OCI-LY1 (cell line): ENCODE measurements around the gene ROBO1.

ENCODE experiments used
- EZH2 ChIP-seq: fragments of 200-600 bp; sonication (generic), shearing (Covaris generic); IDR thresholded peaks from 2 replicates; pipeline ENCODE4 v1.8.0; 2017; ENCODE audit warnings: borderline replicate concordance, mixed run types, mild to moderate bottlenecking, antibody characterized with exemption, low read length, moderate library complexity, mixed read lengths
- TF ChIP-seq, protein P1 (sequence below): fragments of 200-600 bp; sonication (generic), shearing (Covaris generic); IDR thresholded peaks from 2 replicates; pipeline ENCODE4 v1.5.1; 2017; ENCODE audit warnings: mild to moderate bottlenecking, antibody characterized with exemption, low read length, moderate library complexity, mixed read lengths

DNA sequence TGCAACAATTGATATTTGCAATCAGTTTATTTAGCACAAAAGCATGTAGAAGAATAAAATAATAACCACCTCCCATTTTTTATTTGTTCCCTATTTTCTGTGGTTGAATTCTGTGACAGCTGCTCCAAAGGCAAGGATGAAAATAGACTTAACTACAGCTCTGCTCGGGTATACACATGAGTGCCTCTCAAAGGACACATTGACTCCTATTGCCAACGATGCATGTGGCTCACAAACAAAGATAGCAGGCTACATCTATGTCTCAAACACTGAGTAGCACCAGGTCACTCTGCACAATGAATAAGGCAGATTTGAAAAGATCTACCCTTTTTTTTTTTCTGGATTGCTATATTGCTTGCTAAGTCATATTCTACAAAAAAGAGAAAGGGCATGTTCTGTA is 612.9 kb downstream of the ROBO1 start:
- TF ChIP-seq, protein P1, sequence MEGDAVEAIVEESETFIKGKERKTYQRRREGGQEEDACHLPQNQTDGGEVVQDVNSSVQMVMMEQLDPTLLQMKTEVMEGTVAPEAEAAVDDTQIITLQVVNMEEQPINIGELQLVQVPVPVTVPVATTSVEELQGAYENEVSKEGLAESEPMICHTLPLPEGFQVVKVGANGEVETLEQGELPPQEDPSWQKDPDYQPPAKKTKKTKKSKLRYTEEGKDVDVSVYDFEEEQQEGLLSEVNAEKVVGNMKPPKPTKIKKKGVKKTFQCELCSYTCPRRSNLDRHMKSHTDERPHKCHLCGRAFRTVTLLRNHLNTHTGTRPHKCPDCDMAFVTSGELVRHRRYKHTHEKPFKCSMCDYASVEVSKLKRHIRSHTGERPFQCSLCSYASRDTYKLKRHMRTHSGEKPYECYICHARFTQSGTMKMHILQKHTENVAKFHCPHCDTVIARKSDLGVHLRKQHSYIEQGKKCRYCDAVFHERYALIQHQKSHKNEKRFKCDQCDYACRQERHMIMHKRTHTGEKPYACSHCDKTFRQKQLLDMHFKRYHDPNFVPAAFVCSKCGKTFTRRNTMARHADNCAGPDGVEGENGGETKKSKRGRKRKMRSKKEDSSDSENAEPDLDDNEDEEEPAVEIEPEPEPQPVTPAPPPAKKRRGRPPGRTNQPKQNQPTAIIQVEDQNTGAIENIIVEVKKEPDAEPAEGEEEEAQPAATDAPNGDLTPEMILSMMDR, result no peak
- TF ChIP-seq EZH2, result no peak
